Peyer's patch (tissue), 4 donors: ENCODE results near the gene RNF217.

ENCODE experiments used
- POLR2A ChIP-seq, 2 donors: fragments of 450-650 bp; IDR thresholded peaks; one replicate each; pipeline ENCODE4 v1.5.1; 2017; ENCODE audit warnings: antibody characterized with exemption in 2 of 2, mild to moderate bottlenecking in 2 of 2, moderate library complexity in 2 of 2
- TF ChIP-seq, protein P1 (sequence below), 6 experiments: fragments of 450-650 bp in 4 of 6; fragments of 200-600 bp in 2 of 6; sonication (generic) in 1 of 6; IDR thresholded peaks; one replicate each; pipeline ENCODE4 v1.5.1; 2017 to 2019; ENCODE audit warnings: antibody characterized with exemption in 6 of 6, mild to moderate bottlenecking in 3 of 6, moderate library complexity in 1 of 6

DNA sequence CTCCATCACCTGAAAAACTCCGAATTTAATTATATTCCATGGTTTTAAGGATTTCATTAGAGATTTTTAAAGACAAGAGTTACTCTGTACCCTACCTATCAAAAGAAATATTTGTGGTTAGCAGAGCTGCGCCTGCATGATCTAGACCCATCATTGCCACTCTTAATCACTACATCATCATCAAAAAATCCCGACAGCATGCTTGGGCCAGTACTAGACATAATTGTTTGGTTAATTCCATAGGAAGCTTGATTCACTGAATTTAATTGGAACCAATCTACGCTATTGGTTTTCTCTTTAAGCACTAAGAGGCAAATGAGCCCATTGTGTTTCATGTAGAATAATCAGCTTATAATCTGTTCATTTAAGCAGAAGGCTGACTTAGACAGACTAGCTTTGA is 33.4 kb upstream of the RNF217 start:
- TF ChIP-seq, protein P1, sequence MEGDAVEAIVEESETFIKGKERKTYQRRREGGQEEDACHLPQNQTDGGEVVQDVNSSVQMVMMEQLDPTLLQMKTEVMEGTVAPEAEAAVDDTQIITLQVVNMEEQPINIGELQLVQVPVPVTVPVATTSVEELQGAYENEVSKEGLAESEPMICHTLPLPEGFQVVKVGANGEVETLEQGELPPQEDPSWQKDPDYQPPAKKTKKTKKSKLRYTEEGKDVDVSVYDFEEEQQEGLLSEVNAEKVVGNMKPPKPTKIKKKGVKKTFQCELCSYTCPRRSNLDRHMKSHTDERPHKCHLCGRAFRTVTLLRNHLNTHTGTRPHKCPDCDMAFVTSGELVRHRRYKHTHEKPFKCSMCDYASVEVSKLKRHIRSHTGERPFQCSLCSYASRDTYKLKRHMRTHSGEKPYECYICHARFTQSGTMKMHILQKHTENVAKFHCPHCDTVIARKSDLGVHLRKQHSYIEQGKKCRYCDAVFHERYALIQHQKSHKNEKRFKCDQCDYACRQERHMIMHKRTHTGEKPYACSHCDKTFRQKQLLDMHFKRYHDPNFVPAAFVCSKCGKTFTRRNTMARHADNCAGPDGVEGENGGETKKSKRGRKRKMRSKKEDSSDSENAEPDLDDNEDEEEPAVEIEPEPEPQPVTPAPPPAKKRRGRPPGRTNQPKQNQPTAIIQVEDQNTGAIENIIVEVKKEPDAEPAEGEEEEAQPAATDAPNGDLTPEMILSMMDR (IDR thresholded peaks at IDR 0.05), result no peak
- no peak for TF ChIP-seq POLR2A (IDR thresholded peaks at IDR 0.05)
